Smooth muscle cell (in vitro differentiated cells): ENCODE data around the gene ARHGAP15. TPM values are rescaled to one million over a fixed set of nuclear protein-coding genes. Genes with fewer than 3 reads are reported as not detected.

ENCODE experiments used
- DNase-seq: peaks from one replicate; lab custom pipeline; 2025; ENCODE audit not compliant: unreplicated experiment; lab: John Stamatoyannopoulos, UW
- H2AFZ ChIP-seq: fragments of 200-600 bp; sonication (generic); 2 replicates; pipeline ENCODE4 v1.6.0; 2016; ENCODE audit warnings: antibody characterized with exemption, low read depth, mild to moderate bottlenecking
- H3F3A ChIP-seq: fragments of 200-600 bp; sonication (generic); 2 replicates; pipeline ENCODE4 v1.6.0; 2017; ENCODE audit warnings: antibody characterized with exemption, low read depth
- H3K27ac ChIP-seq: fragments of 200-600 bp; sonication (generic); 2 replicates; pipeline ENCODE4 v1.5.1; 2016; ENCODE audit warnings: low read depth, mild to moderate bottlenecking
- H3K27me3 ChIP-seq: fragments of 200-600 bp; sonication (generic); 2 replicates; pipeline ENCODE4 v1.6.1; 2016; ENCODE audit warnings: low read depth, mild to moderate bottlenecking
- H3K36me3 ChIP-seq: fragments of 200-600 bp; sonication (generic); 2 replicates; pipeline ENCODE4 v1.5.1; 2016; ENCODE audit warnings: low read depth
- H3K4me1 ChIP-seq: fragments of 200-600 bp; sonication (generic); 2 replicates; pipeline ENCODE4 v1.5.1; 2016; ENCODE audit warnings: low read depth
- H3K4me2 ChIP-seq: fragments of 200-600 bp; sonication (generic); 2 replicates; pipeline ENCODE4 v1.6.0; 2016; ENCODE audit warnings: mild to moderate bottlenecking
- H3K4me3 ChIP-seq: fragments of 200-600 bp; sonication (generic); 2 replicates; pipeline ENCODE4 v1.5.1; 2016; ENCODE audit warnings: mild to moderate bottlenecking
- H3K79me2 ChIP-seq: fragments of 200-600 bp; sonication (generic); 2 replicates; pipeline ENCODE4 v1.6.0; 2016; ENCODE audit warnings: low read depth, mild to moderate bottlenecking
- H3K9ac ChIP-seq: fragments of 200-600 bp; sonication (generic); 2 replicates; pipeline ENCODE4 v1.6.0; 2016; ENCODE audit warnings: low read depth
- H3K9me3 ChIP-seq: fragments of 200-600 bp; sonication (generic); replicated peaks from 2 replicates; pipeline ENCODE4 v1.5.1; 2016; ENCODE audit warnings: low read depth
- H4K20me1 ChIP-seq: fragments of 200-600 bp; sonication (generic); 2 replicates; pipeline ENCODE4 v1.6.0; 2016; ENCODE audit warnings: low read depth
- CTCF ChIP-seq: fragments of 200-600 bp; sonication (generic); IDR thresholded peaks from 2 replicates; pipeline ENCODE4 v1.5.1; 2017; ENCODE audit warnings: borderline replicate concordance, mild to moderate bottlenecking, antibody characterized with exemption; ENCODE audit not compliant: insufficient read depth, poor library complexity, severe bottlenecking
- WGBS: methylation state at CpG from one replicate; pipeline ENCODE4 v1.1.7; 2016; ENCODE audit warnings: low lambda C conversion rate; 5-methylcytosine and 5-hydroxymethylcytosine counted together
- polyA plus RNA-seq: library from polyadenylated mRNA; unstranded; fragments of >200 nt; fragmentation: Nextera tagmentation; extraction: Ambion mirVana; gene quantifications from 2 replicates; pipeline ENCODE4 v1.2.1, GENCODE V29; 2016
- total RNA-seq: library from RNA; depleted of rRNA; stranded (reverse); fragments of >200 nt; gene quantifications from 2 replicates; pipeline ENCODE4 v1.2.3, GENCODE V29; 2014

ARHGAP15 gene
- total and polyA plus RNA-seq, 2 experiments from 2014 or later = not detected

DNA sequence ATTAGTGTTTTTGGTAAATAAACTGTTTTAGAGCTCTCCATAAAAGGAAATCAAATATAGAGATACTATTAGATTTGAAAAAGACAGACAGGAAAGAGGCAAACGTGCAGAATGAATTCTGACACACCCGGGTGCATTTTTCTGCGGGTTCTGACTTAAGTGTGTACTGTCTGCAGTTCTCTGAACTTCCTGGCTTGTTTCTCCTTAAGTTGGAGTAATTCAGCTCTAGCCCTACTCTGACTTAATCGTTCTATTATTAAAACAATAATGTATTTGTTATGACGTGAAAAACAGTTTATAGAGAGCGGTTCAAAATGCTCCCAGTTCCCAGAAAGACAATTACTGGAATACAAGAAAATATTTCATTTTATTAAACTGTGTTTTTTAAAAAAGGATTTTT is 305.9 kb downstream of the ARHGAP15 start:
- DNase-seq = no peak
- Histone ChIP-seq H3K79me2 (no peaks in the 10 kb centered on the region), H3K36me3 (no peaks in the 10 kb centered on the region), H3K9ac (no peak overlapping the region), H3K27me3 (no peaks in the 10 kb centered on the region), H4K20me1 (no peaks in the 10 kb centered on the region), H3K4me2 (no peak overlapping the region), H2AFZ (peak overlapping the region; percentile 7), H3K9me3 (no peaks in the 10 kb centered on the region), H3K4me1 (no peaks in the 10 kb centered on the region), H3F3A (no peaks in the 10 kb centered on the region), H3K27ac (no peak overlapping the region), H3K4me3 (no peak overlapping the region)
- 80% methylated on average over 6 of the region's 6 CpGs for WGBS
- TF ChIP-seq CTCF = no peak

DNA sequence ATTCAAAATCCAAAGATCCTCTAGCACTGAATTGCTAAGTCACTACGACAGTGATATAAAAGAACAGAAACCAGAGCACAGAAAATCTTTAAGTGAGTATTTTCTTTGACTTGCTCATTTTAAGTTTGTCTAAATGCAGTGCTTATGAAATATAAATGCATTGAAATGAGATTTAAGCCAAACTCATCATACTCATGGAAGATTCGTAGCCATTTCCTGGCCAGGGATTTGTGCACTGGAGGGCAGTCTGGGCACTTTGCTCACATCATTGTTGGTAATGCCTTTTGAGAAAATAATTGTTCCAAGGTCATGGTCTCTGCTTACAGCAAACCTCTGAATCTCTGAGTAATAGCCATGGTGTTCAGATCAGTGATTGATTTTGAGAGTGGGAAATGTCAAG is 307.7 kb downstream of the ARHGAP15 start:
- WGBS = 97% methylated on average over 2 of the region's 2 CpGs
- no peaks in the 10 kb centered on the region for H3K79me2 ChIP-seq

GRCh38 chr2:143440411-143441012 is 311.3 kb downstream of the ARHGAP15 start:
- Histone ChIP-seq H3K4me2 (no peak overlapping the region), H3K27ac (no peak overlapping the region), H3K79me2 (no peaks in the 10 kb centered on the region), H3K4me1 (no peaks in the 10 kb centered on the region), H3K9me3 (no peaks in the 10 kb centered on the region), H3K9ac (no peak overlapping the region), H4K20me1 (no peaks in the 10 kb centered on the region), H3K27me3 (no peaks in the 10 kb centered on the region), H2AFZ (no peak overlapping the region), H3K4me3 (no peak overlapping the region), H3K36me3 (no peaks in the 10 kb centered on the region), H3F3A (no peaks in the 10 kb centered on the region)
- no peak for DNase-seq
- WGBS = 88% methylated on average over 5 of the region's 5 CpGs
- no peak for TF ChIP-seq CTCF

More for the DNA sequence above, 307.7 kb downstream of the ARHGAP15 start:
- TF ChIP-seq CTCF = no peak
- no peak overlapping the region for H2AFZ ChIP-seq
- DNase-seq = no peak
- H3K4me3 ChIP-seq = no peak overlapping the region
- H3K4me1 ChIP-seq = no peaks in the 10 kb centered on the region
- H3K36me3 ChIP-seq = no peaks in the 10 kb centered on the region
- no peak overlapping the region for H3K9ac ChIP-seq
- no peaks in the 10 kb centered on the region for H3K9me3 ChIP-seq
- no peaks in the 10 kb centered on the region for H4K20me1 ChIP-seq
- H3K27me3 ChIP-seq = no peaks in the 10 kb centered on the region
- H3K27ac ChIP-seq = no peak overlapping the region
- no peaks in the 10 kb centered on the region for H3F3A ChIP-seq
- H3K4me2 ChIP-seq = no peak overlapping the region

DNA sequence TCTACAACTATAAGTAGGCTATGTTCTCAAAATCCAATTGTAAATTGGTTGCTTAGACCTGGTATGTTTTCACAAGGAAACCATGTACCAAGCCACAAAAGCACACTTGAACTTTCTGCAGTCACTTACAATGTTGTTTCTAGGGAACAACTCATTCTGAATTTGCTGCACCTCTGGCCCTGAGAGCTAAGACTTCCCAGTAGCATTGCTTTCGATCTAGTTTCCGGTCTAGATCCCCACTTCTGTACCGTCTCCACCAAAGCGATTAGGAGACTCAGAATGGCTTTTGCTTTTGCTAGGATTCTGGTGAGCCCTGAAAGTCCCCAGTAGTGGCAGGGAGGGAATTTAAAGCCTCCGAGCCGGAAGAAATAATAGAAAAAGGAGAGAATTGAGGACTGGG is 313.0 kb downstream of the ARHGAP15 start:
- DNase-seq = no peak
- H4K20me1 ChIP-seq = no peaks in the 10 kb centered on the region
- no peaks in the 10 kb centered on the region for H3K9me3 ChIP-seq
- no peaks in the 10 kb centered on the region for H3K36me3 ChIP-seq
- TF ChIP-seq CTCF = no peak
- WGBS = 95% methylated on average over 6 of the region's 6 CpGs
- H3K4me2 ChIP-seq = no peak overlapping the region
- no peaks in the 10 kb centered on the region for H3F3A ChIP-seq
- H3K9ac ChIP-seq = no peak overlapping the region
- H3K79me2 ChIP-seq = no peaks in the 10 kb centered on the region
- no peaks in the 10 kb centered on the region for H3K27me3 ChIP-seq
- no peak overlapping the region for H2AFZ ChIP-seq
- no peak overlapping the region for H3K27ac ChIP-seq
- no peak overlapping the region for H3K4me3 ChIP-seq
- H3K4me1 ChIP-seq = no peaks in the 10 kb centered on the region
